GM21515 (cell line): Measurements from ENCODE around the gene WDR1.

Source experiments
- ATAC-seq: cut with Tn5 transposase; IDR thresholded peaks from one replicate; pipeline ENCODE4 v1.9.1; 2021; ENCODE audit not compliant: unreplicated experiment

The WDR1 gene

GRCh38 chr4:10048941-10049697, 67.5 kb downstream of the WDR1 start:
- ATAC-seq: no peak

GRCh38 chr4:10047967-10048366, 68.6 kb downstream of the WDR1 start:
- ATAC-seq: no peak

- ATAC-seq: no peak
Measured at GRCh38 chr4:10046471-10046870, 70.1 kb downstream of the WDR1 start.

- ATAC-seq: no peak
Measured at GRCh38 chr4:10045481-10045880, 71.1 kb downstream of the WDR1 start.

GRCh38 chr4:10041036-10041435, 75.6 kb downstream of the WDR1 start:
- ATAC-seq: no peak

GRCh38 chr4:10040049-10040892, 76.3 kb downstream of the WDR1 start:
- no peak for ATAC-seq

- ATAC-seq: no peak
Measured at GRCh38 chr4:10036807-10037342, 79.7 kb downstream of the WDR1 start.

GRCh38 chr4:10035130-10035529, 81.5 kb downstream of the WDR1 start:
- ATAC-seq: no peak

- no peak for ATAC-seq
Measured at GRCh38 chr4:10034612-10035104, 81.9 kb downstream of the WDR1 start.

GRCh38 chr4:10034136-10034535, 82.5 kb downstream of the WDR1 start:
- ATAC-seq: no peak

GRCh38 chr4:10033191-10033881, 83.3 kb downstream of the WDR1 start:
- no peak for ATAC-seq

- no peak for ATAC-seq
Measured at GRCh38 chr4:10032625-10033024, 84.0 kb downstream of the WDR1 start.

- ATAC-seq: no peak
Measured at GRCh38 chr4:10031668-10032590, 84.7 kb downstream of the WDR1 start.

GRCh38 chr4:10030972-10031667, 85.5 kb downstream of the WDR1 start:
- ATAC-seq: no peak

GRCh38 chr4:10029403-10029802, 87.2 kb downstream of the WDR1 start:
- ATAC-seq: no peak

GRCh38 chr4:10028910-10029309, 87.7 kb downstream of the WDR1 start:
- no peak for ATAC-seq

- ATAC-seq: no peak
Measured at GRCh38 chr4:10026485-10026884, 90.1 kb downstream of the WDR1 start.

- ATAC-seq: no peak
Measured at GRCh38 chr4:10025230-10025806, 91.3 kb downstream of the WDR1 start.
